NB4 (cell line): Measurements from ENCODE around the gene CFAP57.

ENCODE experiments used
- CTCF ChIP-seq: IDR thresholded peaks from one replicate; pipeline ENCODE4 v1.5.1; 2012; ENCODE audit warnings: low read depth, low read length
- POLR2A ChIP-seq: IDR thresholded peaks from 2 replicates; pipeline ENCODE4 v1.6.1; 2011; ENCODE audit warnings: mild to moderate bottlenecking; ENCODE audit not compliant: insufficient read length; ENCODE audit errors: extremely low read depth

DNA sequence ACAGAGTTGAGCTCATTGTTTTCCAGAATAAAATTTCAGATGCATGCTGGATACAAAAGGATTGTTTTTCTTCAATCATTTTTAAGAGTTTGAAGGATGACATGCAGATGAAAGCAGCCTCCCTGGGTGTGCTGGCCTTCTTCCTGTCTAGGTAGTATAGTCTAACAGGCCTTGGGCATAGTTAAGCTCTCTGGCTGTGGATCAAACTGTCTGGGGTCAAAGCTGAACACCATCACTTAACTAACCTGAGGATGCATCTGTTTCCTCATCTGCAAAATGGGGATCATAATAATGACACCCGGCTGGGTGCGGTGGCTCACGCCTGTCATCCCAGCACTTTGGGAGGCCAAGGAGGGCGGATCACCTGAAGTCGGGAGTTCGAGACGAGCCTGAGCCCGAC is 122.6 kb downstream of the CFAP57 start:
- TF ChIP-seq POLR2A = no peak
- no peak for TF ChIP-seq CTCF
